ENCODE data around the gene LGALS3BP. TPM values are rescaled to one million over a fixed set of nuclear protein-coding genes. Genes with fewer than 3 reads are reported as not detected.

LGALS3BP gene
- total RNA-seq, 1 donor from 2014 or later = 12.6 TPM

DNA sequence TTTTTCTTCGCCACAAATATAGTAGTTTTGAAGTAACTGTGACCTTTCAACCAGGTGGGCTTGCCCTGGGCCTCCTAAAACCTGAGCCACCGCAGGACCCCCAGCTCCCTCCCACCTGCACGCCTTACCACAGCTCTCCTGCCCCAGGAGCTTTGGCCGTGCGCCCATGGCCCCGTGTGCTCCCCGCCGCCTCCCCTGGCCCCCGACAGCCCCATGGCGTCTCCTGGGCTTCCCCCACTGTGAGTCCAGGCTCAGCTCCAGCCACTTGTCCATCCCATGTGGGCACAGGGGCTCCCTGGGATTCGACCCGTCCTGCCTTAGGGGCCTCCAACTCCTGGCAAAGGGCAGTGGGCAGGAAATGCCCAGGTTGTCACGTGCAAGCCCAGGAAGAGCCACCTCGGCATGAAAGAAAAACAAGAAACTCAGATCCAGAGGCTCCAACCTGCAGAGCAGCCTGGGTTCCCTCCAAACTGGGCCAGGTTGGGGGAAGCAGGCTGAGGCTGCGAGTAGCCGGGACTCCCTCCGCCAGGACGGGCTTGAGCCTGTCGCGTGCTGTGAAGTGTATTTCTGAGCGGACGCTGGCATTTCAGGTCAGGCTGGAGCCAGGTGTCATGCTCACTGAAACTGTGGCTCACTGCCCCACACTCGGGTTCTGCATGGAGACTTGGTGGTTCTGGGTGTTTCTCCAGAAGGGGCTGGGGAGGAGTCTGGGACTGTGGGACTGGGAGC is 5.8 kb downstream of the LGALS3BP start:
- Mint-ChIP-seq H3K9me3 (ENCODE audit: unreplicated experiment) (no peaks in the 10 kb centered on the region), H3K27ac (ENCODE audit: unreplicated experiment) (no peak overlapping the region), H3K36me3 (ENCODE audit: low read depth, unreplicated experiment) (no peaks in the 10 kb centered on the region), H3K4me3 (ENCODE audit: unreplicated experiment) (no peak overlapping the region), H3K27me3 (ENCODE audit: unreplicated experiment) (peaks cover 3% of the 10 kb centered on the region), H3K4me1 (ENCODE audit: unreplicated experiment) (peaks cover 17% of the 10 kb centered on the region)
- DNase-seq (ENCODE audit: low spot score) = no peak
- TF ChIP-seq, protein P1, sequence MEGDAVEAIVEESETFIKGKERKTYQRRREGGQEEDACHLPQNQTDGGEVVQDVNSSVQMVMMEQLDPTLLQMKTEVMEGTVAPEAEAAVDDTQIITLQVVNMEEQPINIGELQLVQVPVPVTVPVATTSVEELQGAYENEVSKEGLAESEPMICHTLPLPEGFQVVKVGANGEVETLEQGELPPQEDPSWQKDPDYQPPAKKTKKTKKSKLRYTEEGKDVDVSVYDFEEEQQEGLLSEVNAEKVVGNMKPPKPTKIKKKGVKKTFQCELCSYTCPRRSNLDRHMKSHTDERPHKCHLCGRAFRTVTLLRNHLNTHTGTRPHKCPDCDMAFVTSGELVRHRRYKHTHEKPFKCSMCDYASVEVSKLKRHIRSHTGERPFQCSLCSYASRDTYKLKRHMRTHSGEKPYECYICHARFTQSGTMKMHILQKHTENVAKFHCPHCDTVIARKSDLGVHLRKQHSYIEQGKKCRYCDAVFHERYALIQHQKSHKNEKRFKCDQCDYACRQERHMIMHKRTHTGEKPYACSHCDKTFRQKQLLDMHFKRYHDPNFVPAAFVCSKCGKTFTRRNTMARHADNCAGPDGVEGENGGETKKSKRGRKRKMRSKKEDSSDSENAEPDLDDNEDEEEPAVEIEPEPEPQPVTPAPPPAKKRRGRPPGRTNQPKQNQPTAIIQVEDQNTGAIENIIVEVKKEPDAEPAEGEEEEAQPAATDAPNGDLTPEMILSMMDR (IDR thresholded peaks at IDR 0.05; ENCODE audit: unreplicated experiment) = no peak

DNA sequence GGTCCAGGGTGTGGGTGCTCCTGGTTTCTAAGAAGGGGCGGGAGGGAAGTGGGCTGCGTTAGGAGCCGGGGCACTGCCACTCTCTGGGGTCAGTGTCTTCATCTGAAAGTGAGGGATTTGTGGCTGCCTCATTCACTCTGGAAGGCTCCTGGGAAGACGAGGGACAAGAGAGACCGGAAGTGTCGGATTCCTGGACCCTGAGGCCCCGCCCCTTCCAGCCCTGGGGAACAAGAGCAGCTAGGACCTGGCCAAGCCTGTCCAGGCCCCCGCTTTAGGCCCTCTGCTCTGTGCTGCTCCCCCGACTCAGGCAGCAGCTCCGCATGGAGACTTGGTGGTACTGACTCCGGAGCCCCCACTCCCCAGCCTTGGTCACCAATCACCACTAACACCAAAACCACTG is 6.5 kb downstream of the LGALS3BP start:
- Mint-ChIP-seq H3K36me3 (ENCODE audit: low read depth, unreplicated experiment) (no peaks in the 10 kb centered on the region), H3K9me3 (ENCODE audit: unreplicated experiment) (no peaks in the 10 kb centered on the region), H3K4me3 (ENCODE audit: unreplicated experiment) (no peak overlapping the region), H3K4me1 (ENCODE audit: unreplicated experiment) (peaks cover 17% of the 10 kb centered on the region), H3K27me3 (ENCODE audit: unreplicated experiment) (peaks cover 3% of the 10 kb centered on the region), H3K27ac (ENCODE audit: unreplicated experiment) (no peak overlapping the region)
- TF ChIP-seq, protein P1 (IDR thresholded peaks at IDR 0.05; ENCODE audit: unreplicated experiment) = no peak
- DNase-seq (ENCODE audit: low spot score) = no peak

DNA sequence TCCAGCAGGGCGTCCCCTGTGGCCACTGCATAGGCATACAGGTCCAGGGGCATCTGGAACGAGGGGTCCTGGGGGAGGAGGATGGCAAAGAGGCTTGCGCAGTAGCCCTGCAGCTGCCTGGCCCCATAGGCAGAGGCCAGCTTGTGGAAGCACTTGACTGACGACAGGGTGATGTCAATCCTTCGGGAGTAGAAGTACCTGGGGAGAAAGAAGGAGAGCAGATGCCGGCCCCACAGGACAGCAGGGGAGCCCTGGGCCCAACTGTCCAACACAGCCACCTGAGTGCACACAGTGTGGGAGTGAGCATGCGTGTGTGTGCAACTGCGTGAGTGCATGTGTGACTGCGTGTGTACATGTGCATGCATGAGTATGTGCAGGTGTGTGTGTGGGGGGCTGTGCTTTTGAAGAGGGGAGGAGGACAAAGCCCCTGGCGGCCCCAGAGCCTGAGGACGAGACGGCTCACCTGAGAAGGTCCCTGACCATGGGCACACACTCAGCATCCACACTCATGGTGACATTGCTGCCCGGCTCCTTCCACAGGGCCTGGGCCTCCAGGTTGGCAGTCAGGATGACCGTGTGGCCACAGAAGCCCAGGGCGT is 7.1 kb downstream of the LGALS3BP start:
- H3K4me1 Mint-ChIP-seq (ENCODE audit: unreplicated experiment) = peaks cover 17% of the 10 kb centered on the region
- no peaks in the 10 kb centered on the region for H3K9me3 Mint-ChIP-seq (ENCODE audit: unreplicated experiment)
- no peak overlapping the region for H3K4me3 Mint-ChIP-seq (ENCODE audit: unreplicated experiment)
- TF ChIP-seq, protein P1 (IDR thresholded peaks at IDR 0.05; ENCODE audit: unreplicated experiment) = no peak
- no peak for DNase-seq (ENCODE audit: low spot score)
- no peak overlapping the region for H3K27ac Mint-ChIP-seq (ENCODE audit: unreplicated experiment)
- no peaks in the 10 kb centered on the region for H3K36me3 Mint-ChIP-seq (ENCODE audit: low read depth, unreplicated experiment)
- H3K27me3 Mint-ChIP-seq (ENCODE audit: unreplicated experiment) = peaks cover 2% of the 10 kb centered on the region

DNA sequence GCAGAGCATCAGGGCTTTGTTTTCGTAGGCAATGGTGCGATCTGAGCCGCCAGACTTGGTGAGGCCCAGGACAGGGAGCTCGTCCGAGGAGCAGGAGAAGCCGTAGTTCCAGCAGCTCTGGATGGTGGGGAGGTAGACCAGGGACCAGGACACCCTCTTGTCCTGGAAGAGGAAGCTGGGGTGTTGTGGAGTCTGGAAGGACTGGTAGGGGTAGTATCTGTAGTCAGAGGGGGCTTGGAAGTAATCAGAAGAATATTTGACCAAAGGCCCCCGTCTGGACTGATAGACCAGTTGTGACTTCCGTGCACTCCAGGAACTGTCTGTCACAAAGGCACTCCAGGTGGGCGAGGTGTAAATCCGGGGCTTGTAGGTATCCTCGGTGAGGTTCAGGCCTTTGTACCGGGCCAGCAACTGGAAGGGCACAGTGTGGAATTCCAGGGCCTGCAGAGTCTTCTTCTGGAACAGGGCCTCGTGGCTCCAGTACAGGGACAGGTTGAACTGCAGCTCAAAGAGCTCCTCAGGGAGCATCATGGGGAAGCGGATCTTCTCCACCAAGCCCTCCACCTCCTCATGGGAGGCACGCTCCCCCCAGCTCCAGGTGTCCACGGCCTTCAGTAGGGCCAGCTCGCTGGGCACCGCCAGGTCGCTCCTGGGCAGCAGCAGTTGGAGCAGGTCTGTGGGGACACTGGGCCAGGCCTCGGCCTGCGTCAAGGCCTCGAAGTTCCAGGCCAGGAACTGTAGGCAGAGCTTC is 7.8 kb downstream of the LGALS3BP start:
- TF ChIP-seq, protein P1 (IDR thresholded peaks at IDR 0.05; ENCODE audit: unreplicated experiment) = no peak
- H3K4me1 Mint-ChIP-seq (ENCODE audit: unreplicated experiment) = peaks cover 17% of the 10 kb centered on the region
- no peak overlapping the region for H3K27ac Mint-ChIP-seq (ENCODE audit: unreplicated experiment)
- no peak for DNase-seq (ENCODE audit: low spot score)
- no peaks in the 10 kb centered on the region for H3K36me3 Mint-ChIP-seq (ENCODE audit: low read depth, unreplicated experiment)
- H3K9me3 Mint-ChIP-seq (ENCODE audit: unreplicated experiment) = no peaks in the 10 kb centered on the region
- H3K4me3 Mint-ChIP-seq (ENCODE audit: unreplicated experiment) = no peak overlapping the region
- peaks cover 3% of the 10 kb centered on the region for H3K27me3 Mint-ChIP-seq (ENCODE audit: unreplicated experiment)
